Stimulated activated CD4-positive, alpha-beta T cell treated with anti-CD3 and anti-CD28 coated beads, TNF-alpha, amount 100 ng/mL, for 1 hour (primary cell): Measurements from ENCODE around the gene MTUS2.

ENCODE experiments used
- DNase-seq, 3 donors: peaks; one replicate each; pipeline ENCODE4 v3.0.0-alpha.2; 2020; ENCODE audit warnings: low read depth in 3 of 3, low spot score in 1 of 3

Gene MTUS2

GRCh38 chr13:29474991-29475390 lies 654.9 kb downstream of the MTUS2 start:
- no peak for DNase-seq

DNA sequence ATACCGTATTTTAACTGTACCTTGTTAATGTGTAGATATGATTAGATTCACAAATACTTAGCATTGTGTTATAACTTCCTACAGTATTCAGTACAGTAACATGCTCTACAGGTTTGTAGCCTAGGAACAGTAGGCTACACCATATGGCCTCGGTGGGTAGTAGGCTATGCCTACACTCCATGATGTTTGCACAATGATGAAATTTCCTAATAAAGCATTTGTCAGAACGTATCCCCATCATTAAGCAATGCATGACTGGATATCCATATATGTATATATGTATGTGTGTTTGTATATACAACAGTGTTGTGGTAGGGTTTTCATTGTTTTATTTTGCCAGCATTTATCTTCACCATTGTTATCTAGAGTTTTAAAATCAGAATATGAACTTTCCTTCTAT lies 655.9 kb downstream of the MTUS2 start:
- no peak for DNase-seq

DNA sequence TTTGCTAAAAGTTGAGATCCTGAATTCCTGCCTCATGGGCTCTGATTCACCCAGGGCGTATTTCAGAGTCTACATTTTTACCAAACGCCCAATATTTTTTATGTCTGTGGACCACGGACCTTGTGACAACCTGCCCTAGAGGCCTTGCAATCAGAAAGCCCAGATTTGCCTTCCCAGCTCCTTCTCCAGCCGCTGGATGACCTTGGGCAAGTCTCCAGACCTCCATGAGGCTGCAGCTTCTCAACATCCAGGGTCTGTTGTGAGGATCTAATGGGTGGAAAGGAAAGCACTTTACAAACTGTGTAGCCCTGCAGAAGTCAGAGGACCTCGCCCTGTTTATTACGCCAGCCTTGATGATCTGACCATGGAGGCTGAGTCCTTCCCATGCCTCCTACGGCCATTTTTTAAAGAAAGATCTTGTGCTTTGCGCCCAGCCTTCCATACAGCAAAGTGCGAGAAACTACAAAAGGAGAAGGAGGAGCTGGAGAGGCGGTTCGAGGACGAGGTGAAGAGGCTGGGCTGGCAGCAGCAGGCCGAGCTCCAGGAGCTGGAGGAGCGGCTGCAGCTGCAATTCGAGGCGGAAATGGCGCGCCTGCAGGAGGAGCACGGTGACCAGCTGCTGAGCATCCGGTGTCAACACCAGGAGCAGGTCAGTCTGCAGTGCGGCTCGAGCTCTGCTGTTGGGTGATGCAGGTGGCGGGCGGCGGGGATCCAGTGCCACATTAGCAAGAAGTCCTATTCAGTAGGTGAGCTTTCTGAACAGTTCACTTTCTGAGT lies 659.8 kb downstream of the MTUS2 start:
- DNase-seq = no peak

- DNase-seq = no peak
These were observed 660.9 kb downstream of the MTUS2 start for GRCh38 chr13:29480893-29481525.

- DNase-seq = no peak
These were observed 661.5 kb downstream of the MTUS2 start for GRCh38 chr13:29481603-29482002.

DNA sequence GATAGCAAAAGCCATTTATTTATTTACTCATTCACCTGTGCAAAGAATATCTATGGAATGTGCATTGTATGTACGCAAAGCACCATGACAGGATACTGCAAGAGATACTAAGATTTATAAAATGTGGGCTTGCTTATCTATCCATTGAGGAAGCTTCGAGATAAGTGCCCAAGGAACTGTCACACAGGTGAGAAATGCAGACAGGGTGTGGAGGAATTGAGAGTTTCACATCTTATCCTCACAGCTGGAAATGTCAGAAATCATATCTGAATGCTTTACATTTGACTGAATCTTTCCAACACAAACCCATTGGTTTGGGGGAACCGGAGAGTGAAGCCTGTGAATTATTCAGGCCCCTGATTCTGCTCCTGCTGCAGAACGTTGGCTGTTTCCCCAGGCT lies 662.4 kb downstream of the MTUS2 start:
- no peak for DNase-seq

- DNase-seq = no peak
These were observed 663.1 kb downstream of the MTUS2 start for GRCh38 chr13:29483211-29483610.

DNA sequence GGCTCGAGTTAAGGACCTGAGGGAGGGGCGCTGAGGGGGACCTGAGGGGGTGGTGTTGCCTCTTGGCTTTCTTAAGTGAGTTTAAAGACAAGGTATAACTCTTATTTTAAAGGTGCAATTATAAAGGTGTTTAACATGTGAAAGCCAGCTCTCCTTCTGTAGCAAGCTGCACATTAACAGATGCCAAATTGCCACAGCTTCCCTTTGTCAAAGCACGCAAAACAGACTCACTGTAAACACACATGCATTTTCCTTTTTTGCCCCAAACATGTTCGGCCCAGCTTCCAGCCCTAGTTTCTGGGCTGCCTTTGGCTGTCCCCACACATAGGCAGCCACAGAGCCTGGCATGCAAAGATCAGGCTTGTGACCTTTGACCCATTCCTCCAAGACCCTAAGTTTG lies 663.5 kb downstream of the MTUS2 start:
- no peak for DNase-seq

- DNase-seq = no peak
These were observed 664.1 kb downstream of the MTUS2 start for GRCh38 chr13:29484236-29484635.

DNA sequence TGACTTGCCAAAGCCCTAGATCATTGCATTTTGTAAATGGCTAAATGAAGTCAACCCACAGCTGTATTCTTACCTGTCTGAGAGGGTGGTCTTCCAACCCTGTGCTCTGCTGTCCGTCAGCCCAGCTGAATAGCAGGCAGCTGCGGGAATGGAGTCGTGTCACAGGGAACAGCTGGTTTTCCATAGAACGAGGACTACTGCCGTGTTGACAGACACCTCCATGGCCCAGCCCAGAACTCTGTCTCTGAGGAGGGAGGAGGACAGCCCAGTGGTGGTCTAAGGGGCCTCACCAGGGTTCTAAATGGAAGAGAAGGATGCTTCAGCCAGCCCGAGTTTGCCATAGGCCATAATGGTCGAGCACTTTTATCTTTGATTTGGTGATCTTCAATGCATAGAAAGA lies 664.7 kb downstream of the MTUS2 start:
- DNase-seq = no peak

DNA sequence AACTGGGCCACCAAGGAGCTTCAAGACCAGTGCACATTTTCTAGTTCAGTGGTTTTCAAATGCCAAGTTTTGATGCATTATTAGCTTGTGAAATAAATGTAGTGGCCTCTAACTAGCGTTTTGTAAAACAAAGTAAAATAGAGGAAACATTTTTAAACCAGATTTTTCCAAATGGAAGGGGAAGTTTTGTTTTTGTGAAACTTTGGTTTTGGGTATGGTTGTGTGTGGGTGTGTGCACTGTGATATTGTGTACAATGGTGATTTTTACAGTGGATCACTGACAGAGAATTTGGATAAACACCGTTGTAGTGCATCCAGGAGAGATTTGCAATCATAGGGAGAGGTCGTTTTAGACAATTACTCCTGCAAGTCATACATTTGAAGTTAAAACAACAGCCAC lies 666.4 kb downstream of the MTUS2 start:
- no peak for DNase-seq

DNA sequence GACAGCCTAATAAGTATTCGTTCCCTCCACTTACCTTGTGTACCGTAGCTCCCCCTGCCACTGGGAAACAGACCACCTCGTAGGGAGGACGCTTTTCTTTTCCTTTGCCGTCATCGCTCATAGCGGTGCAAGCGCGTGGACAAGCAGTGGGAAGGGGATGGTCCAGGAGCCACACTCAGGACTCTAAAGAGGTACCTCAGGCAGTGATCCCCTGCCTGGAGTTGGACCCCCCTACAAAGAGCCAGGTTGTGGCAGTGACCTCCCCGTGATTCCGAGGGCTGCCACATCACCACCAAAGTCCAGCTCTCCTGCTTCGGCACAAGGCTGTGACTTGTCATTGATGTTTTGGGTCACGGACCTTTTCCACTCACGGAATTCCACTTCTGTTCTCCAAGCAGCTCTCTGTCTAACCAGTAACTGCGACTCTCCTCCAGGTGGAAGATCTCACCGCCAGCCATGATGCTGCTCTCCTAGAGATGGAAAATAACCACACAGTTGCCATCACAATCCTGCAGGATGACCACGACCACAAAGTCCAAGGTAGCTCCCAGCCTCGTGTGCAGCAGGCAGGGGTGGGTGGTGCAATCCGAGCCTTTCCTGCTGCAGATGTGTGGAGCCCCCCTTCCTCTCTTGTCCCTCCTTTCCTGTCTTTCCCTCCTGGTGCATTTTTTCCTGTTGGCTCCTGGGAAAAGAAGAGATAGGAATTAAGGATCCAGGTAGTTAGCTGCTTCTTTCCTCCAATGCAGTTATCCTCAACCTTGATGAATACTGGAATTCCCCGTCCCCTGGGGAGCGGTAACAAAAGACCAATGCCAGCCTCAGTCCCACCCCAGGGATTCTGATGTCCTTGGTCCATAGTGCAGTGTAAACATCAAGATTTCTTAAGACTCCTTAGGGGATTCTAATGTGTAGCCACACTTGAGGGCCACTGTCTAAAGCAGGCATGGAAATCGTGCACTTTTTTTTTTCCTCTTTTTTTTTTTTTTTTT lies 667.6 kb downstream of the MTUS2 start:
- DNase-seq = no peak

DNA sequence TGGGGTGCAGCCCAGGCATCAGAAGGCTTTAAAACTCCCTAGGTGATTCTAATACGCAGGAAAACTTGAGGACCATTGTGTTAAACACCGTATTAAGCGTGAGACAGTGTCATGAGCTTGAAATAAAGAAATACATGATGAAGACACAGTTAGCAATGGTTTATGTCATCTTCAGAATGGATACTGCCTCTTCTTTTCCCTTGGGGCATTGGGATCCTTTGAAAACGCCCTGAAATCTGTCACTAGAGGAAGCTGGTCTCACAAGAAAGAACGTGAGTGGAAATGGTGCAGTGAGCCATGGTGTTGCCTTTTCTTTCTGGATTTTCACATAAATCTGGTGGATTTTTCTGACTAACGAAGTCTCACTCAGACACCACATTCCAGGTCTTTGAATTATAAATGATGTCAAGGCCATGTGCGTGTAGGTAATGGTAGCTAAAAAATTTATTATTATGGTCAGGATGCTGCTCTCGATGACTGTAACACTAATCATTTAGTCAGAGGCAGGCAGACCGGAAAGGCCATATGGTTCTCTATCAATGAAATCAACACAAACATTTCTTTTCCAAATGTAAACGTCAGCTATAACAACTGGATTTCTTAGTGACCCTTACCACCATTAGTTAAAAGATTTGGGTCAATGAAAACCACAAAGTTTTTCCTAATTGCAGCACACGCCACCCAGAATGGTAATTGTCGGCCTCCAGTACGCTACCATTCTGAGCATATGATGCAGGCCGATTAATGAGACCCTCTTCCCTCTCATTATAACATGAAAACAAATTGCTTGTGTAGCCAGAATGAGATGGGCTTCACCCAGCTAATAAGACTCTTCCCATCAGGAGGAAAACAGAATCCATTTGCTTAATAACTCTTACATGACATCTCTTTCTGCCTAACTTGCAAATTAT lies 669.8 kb downstream of the MTUS2 start:
- DNase-seq = no peak

DNA sequence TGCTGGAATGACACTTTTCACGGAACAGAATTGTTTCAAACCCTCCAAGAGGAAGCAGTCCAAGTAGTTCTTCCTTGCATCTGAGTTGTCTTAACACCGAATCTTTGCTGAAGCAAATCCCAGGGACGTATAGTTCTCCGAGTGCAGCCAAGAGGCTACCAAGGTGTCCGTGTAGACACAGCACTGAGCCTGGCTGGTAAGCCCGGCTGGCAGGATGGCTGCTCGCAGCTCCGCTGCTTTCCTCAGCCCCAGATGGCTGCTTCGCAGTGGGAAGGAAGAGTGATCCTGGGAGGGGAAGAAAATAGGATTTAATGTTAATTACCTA lies 670.4 kb downstream of the MTUS2 start:
- no peak for DNase-seq

GRCh38 chr13:29491248-29491647 lies 671.1 kb downstream of the MTUS2 start:
- no peak for DNase-seq

- no peak for DNase-seq
These were observed 673.7 kb downstream of the MTUS2 start for GRCh38 chr13:29493796-29494195.

DNA sequence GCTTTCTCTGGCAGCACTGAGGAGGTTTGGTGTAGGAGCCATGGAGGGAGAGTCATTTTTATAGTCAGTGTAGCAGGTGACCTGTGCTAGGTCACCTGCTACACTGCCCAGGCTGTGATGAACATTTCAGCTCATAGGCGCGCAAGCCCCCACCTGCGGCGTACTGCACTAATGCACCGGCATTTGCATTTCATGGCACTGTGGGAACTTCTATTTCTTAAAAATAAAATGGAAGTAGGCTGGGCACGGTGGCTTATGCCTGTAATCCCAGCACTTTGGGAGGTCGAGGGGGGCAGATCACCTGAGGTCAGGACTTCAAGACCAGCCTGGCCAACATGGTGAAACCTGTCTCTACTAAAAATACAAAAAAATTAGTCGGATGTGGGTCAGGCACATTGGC lies 674.4 kb downstream of the MTUS2 start:
- DNase-seq = no peak

DNA sequence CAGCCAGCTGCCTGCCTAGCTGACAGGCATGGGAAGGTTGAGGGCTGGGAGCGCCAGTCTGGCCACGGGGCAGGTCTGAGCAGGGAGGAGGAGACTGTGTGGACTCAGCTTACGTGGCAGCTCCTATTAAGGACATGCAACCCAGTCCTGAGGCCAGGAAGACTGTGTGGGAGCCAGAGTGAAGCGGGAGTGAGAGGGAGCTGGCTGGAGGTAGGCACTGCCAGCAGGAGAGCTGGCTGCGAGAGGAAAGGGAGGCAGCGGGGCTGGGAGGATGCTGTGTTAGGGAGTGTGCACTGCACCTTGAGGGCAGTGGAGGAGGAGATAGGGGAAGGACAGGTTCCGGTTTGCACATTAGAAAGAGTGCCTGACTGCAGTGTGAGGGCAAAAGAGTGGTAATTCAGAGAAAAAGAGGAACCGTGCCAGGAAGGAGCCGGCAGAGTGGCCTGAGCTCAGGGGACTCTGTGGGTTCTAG lies 676.1 kb downstream of the MTUS2 start:
- no peak for DNase-seq

- DNase-seq = no peak
These were observed 677.1 kb downstream of the MTUS2 start for GRCh38 chr13:29497137-29497654.

DNA sequence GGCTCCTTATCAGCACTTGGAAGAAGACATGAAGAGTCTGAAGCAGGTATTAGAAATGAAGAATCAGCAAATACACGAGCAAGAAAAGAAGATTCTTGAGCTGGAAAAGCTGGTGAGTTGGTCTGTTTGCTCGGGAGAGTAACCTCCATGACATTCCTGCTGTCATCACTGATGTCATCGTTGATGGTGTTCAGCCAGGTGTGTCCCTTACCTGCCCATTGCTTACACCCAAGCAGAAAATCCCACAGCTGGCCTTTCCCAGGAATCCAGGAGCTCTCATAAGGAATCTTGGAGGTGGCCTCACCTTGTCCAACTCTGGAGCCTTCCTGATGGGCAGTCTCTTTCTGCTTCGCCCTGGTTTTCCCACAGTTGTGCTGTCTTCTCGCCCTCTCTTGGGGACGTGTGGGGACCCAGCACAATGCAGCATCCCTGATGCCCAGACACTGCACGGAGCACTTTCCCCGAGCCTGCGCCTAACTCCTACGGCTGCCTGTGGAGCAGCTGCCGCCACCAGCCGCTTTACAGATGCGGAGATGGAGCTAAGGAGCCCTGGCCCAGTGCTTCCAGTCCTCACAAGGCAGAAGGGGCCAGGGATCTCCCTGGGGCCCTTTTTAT lies 678.4 kb downstream of the MTUS2 start:
- DNase-seq = no peak
